DND-41 (cell line): Measurements from ENCODE around the gene BCL7C.
A peak's percentile ranks its signal among the peaks of the same experiment; 100 is the strongest.
"Not testable (repeated sequence)": the region's sequence is repeated elsewhere in the genome, so short reads cannot be mapped to it uniquely, and the experiment has no call there.

Experiments used
- ATAC-seq: fragments of 200-7000 bp; cut with Tn5 transposase; 3 replicates; pipeline ENCODE4 v1.9.1; 2021; ENCODE audit warnings: low read depth; ENCODE audit not compliant: insufficient read depth
- DNase-seq: peaks from one replicate; pipeline ENCODE4 v3.0.0-alpha.2; 2020
- H2AFZ ChIP-seq: 2 replicates; pipeline ENCODE4 v1.6.0; 2012; ENCODE audit warnings: low read depth, low read length
- H3K27ac ChIP-seq: 2 replicates; pipeline ENCODE4 v1.5.1; 2012; ENCODE audit warnings: low read length, inconsistent platforms
- H3K27me3 ChIP-seq: fragments of 200-600 bp; sonication (generic); 2 replicates; pipeline ENCODE4 v1.6.0; 2012; ENCODE audit warnings: low read length, mild to moderate bottlenecking, inconsistent platforms; ENCODE audit not compliant: insufficient read depth, poor library complexity
- H3K36me3 ChIP-seq: 2 replicates; pipeline ENCODE4 v1.5.1; 2012; ENCODE audit warnings: low read length, inconsistent platforms; ENCODE audit not compliant: insufficient read depth
- H3K4me1 ChIP-seq: 2 replicates; pipeline ENCODE4 v1.5.1; 2012; ENCODE audit warnings: mild to moderate bottlenecking, low read length; ENCODE audit not compliant: insufficient read depth
- H3K4me2 ChIP-seq: 2 replicates; pipeline ENCODE4 v1.6.0; 2012; ENCODE audit warnings: mild to moderate bottlenecking, moderate library complexity, low read length, inconsistent platforms; ENCODE audit not compliant: insufficient read depth
- H3K4me3 ChIP-seq, 2 experiments: fragments of 200-600 bp in 1 of 2; shearing (Covaris generic) in 1 of 2; 2 replicates each; pipeline ENCODE4 v1.5.1; 2012 to 2016; ENCODE audit warnings: inconsistent platforms in 2 of 2, low read length in 2 of 2, mild to moderate bottlenecking in 2 of 2, low read depth in 1 of 2, moderate library complexity in 1 of 2
- H3K79me2 ChIP-seq: 2 replicates; pipeline ENCODE4 v1.6.0; 2012; ENCODE audit warnings: low read length, inconsistent platforms; ENCODE audit not compliant: insufficient read depth
- H3K9ac ChIP-seq: 2 replicates; pipeline ENCODE4 v1.6.0; 2012; ENCODE audit warnings: low read depth, mild to moderate bottlenecking, inconsistent platforms, low read length, moderate library complexity
- H3K9me3 ChIP-seq: 2 replicates; pipeline ENCODE4 v1.5.1; 2012; ENCODE audit warnings: low read length, moderate library complexity, mild to moderate bottlenecking, inconsistent platforms; ENCODE audit not compliant: insufficient read depth, severe bottlenecking
- H4K20me1 ChIP-seq: 2 replicates; pipeline ENCODE4 v1.6.0; 2012; ENCODE audit warnings: low read length; ENCODE audit not compliant: insufficient read depth
- CTCF ChIP-seq: IDR thresholded peaks from 2 replicates; pipeline ENCODE4 v1.5.1; 2012; ENCODE audit warnings: borderline replicate concordance, low read length, moderate library complexity, mild to moderate bottlenecking; ENCODE audit not compliant: poor library complexity, severe bottlenecking; ENCODE audit errors: extremely low read depth
- EZH2 ChIP-seq: IDR thresholded peaks from 3 replicates; pipeline ENCODE4 v1.6.1; 2012; ENCODE audit warnings: borderline replicate concordance, low read depth, mild to moderate bottlenecking, moderate library complexity, low read length, inconsistent platforms; ENCODE audit not compliant: severe bottlenecking

Gene BCL7C

GRCh38 chr16:30893744-30894539, at the start of gene BCL7C:
BCL7C (minus strand) TSS chr16:30894077; CDS start chr16:30893944, 133 bp downstream.
- H4K20me1 ChIP-seq = no peaks in the 10 kb centered on the region
- ATAC-seq (peak; percentile 89), DNase-seq (peak; percentile 79)
- TF ChIP-seq CTCF = peak; percentile 32
- no peak for TF ChIP-seq EZH2
- H3K4me3 ChIP-seq = peak within 1 kb of the TSS; percentile 38 to 88; a peak in 3 of 4 replicates
- H2AFZ ChIP-seq = peak within 1 kb of the TSS; percentile 80
- peaks cover 19% of the 10 kb centered on the region for H3K4me1 ChIP-seq
- no peaks in the 10 kb centered on the region for H3K9me3 ChIP-seq
- H3K4me2 ChIP-seq = peak within 1 kb of the TSS; percentile 97
- H3K27me3 ChIP-seq = no peaks in the 10 kb centered on the region
- peak within 1 kb of the TSS; percentile 82 for H3K9ac ChIP-seq
- peak within 1 kb of the TSS; percentile 84 for H3K27ac ChIP-seq
- peaks cover 9% of the 10 kb centered on the region for H3K36me3 ChIP-seq
- H3K79me2 ChIP-seq = peaks cover 4% of the 10 kb centered on the region

GRCh38 chr16:30942426-30942806, 48.5 kb upstream of the BCL7C start:
- Histone ChIP-seq H3K4me1 (peaks cover 10% of the 10 kb centered on the region), H3K36me3 (peaks cover 77% of the 10 kb centered on the region), H2AFZ (no peak overlapping the region), H3K27ac (no peak overlapping the region), H3K9ac (no peak overlapping the region), H3K27me3 (no peaks in the 10 kb centered on the region), H4K20me1 (peaks cover 17% of the 10 kb centered on the region), H3K4me2 (no peak overlapping the region), H3K4me3 (no peak overlapping the region), H3K9me3 (no peaks in the 10 kb centered on the region), H3K79me2 (peaks cover 6% of the 10 kb centered on the region; the same call in 1 of the 2 replicates)
- TF ChIP-seq EZH2 (no peak), CTCF (no peak)
- no peak for DNase-seq
- no peak for ATAC-seq

GRCh38 chr16:30941600-30942425, 47.9 kb upstream of the BCL7C start:
- peaks cover 77% of the 10 kb centered on the region for H3K36me3 ChIP-seq
- TF ChIP-seq EZH2 (no peak), CTCF (peak; percentile 83)
- no peak overlapping the region for H3K4me3 ChIP-seq
- H2AFZ ChIP-seq = no peak overlapping the region
- peak; percentile 58 for DNase-seq
- no peak overlapping the region for H3K27ac ChIP-seq
- peaks cover 22% of the 10 kb centered on the region for H4K20me1 ChIP-seq
- H3K79me2 ChIP-seq = peaks cover 6% of the 10 kb centered on the region; the same call in 1 of the 2 replicates
- peak; percentile 69 for ATAC-seq
- no peaks in the 10 kb centered on the region for H3K27me3 ChIP-seq
- no peaks in the 10 kb centered on the region for H3K9me3 ChIP-seq
- H3K4me1 ChIP-seq = peaks cover 16% of the 10 kb centered on the region
- no peak overlapping the region for H3K9ac ChIP-seq
- no peak overlapping the region for H3K4me2 ChIP-seq

- not testable (repeated sequence) for ATAC-seq, H3K9me3 ChIP-seq, H3K27ac ChIP-seq, H3K4me3 ChIP-seq, H3K4me2 ChIP-seq, H2AFZ ChIP-seq, H3K9ac ChIP-seq, DNase-seq, H3K27me3 ChIP-seq
- peaks cover 13% of the 10 kb centered on the region; the same call in 1 of the 2 replicates for H3K79me2 ChIP-seq
- peaks cover 16% of the 10 kb centered on the region for H3K4me1 ChIP-seq
- H3K36me3 ChIP-seq = peaks cover 75% of the 10 kb centered on the region
- peaks cover 34% of the 10 kb centered on the region for H4K20me1 ChIP-seq
Observed at GRCh38 chr16:30939571-30939970, 45.7 kb upstream of the BCL7C start.
